ENCODE results near the gene OR56B4.
"Not testable (repeated sequence)": the region's sequence is repeated elsewhere in the genome, so short reads cannot be mapped to it uniquely, and the experiment has no call there.

OR56B4 gene

DNA sequence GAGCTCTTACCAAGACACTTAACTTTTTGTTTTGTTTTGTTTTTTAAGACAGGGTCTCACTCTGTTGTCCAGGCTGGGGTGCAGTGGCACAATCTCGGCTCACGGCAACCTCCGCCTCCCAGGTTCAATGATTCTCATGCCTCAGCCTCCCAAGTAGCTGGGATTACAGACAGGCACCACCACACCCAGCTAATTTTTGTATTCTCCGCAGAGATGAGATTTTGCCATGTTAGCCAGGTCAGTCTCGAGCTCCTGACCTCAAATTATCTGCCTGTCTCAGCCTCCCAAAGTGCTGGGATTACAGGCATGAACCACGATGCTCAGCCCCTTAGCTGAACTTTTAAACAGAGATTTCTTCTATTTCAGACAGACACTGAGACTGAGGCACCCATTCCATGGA is at the start of gene OR56B4:
TSS of gene OR56B4 (plus strand) at position 301 of the 400 bp plus-strand sequence. CDS start at position 396, 95 bp downstream.
- not testable (repeated sequence) for DNase-seq (ENCODE audit: low read depth)

DNA sequence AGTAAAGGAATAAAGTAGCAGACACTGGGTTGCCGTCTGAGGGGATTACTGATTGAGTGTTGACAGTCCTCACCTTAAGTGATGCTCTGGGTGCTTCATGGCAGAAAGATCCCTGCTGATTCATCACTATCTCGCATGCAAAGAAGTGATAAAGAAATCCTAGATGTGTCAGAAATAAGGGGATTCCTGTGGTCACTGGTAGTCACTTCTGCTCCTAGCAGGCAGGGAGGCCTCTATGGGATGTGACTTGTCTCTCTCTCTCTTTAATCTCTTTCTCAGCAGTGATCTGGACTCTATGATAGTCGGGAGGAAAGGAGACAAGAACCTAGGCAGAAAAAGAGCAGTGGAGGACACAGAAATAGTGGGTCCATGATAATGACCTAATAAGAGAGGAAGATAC is 46.0 kb upstream of the OR56B4 start:
- DNase-seq (ENCODE audit: low read depth): no peak

DNA sequence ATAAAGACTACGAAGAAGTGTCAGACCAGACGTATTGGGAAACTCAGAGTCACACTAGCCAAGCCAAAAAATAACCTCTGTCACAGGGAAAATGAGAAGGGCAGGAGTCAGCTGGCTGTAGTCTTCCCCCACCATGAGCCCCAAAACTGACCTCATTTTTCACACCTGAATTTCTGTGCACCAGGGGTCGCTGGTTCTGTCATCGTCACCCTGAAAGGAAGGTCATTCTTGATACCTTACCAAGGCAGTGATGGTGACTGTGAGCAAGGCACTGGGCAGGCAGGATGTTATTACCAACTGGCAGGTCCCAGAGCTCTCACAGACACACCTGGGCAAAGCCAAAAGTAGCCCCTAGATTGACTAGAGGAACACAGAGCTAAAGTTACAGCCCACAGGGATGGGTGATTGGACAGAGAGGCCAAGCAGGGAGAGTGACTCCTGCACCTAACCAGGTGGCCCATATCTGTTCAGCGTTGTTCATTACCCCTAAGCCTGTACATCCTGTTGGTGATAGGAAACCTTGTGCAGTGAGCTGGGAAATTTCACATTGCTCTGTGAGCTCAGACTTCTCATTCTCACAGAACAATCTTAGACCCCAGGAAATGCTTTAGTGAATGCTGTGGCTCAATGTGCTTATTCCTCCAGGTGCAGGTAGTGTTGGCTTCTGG is 44.7 kb upstream of the OR56B4 start:
- no peak for DNase-seq (ENCODE audit: low read depth)

- DNase-seq (ENCODE audit: low read depth): no peak
These were observed 40.0 kb upstream of the OR56B4 start for GRCh38 chr11:6067502-6067901.

GRCh38 chr11:6076443-6076842 is 31.0 kb upstream of the OR56B4 start:
- not testable (repeated sequence) for DNase-seq (ENCODE audit: low read depth)

- DNase-seq (ENCODE audit: low read depth): no peak
These were observed 29.8 kb upstream of the OR56B4 start for GRCh38 chr11:6077723-6078122.

DNA sequence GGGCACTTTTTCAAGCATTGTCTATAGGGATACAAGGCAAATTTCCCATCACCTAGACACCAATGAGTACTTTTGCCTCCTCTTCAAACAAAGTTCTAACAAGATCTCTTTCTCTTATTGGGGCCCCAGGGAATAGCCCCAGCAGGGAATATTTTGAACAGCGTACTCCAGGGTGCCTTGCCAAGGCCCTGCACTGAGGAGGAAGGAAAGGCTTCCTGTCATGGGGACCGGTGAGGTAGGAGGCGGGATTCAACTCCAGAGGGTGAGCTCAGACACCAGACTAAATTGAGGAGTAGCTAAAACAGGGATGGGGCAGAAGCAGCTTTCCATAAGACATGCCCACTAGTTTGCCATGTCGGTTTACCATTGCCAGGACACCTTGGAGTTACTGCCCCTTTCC is 28.0 kb upstream of the OR56B4 start:
- DNase-seq (ENCODE audit: low read depth): no peak

- no peak for DNase-seq (ENCODE audit: low read depth)
These were observed 24.4 kb upstream of the OR56B4 start for GRCh38 chr11:6083129-6083528.

DNA sequence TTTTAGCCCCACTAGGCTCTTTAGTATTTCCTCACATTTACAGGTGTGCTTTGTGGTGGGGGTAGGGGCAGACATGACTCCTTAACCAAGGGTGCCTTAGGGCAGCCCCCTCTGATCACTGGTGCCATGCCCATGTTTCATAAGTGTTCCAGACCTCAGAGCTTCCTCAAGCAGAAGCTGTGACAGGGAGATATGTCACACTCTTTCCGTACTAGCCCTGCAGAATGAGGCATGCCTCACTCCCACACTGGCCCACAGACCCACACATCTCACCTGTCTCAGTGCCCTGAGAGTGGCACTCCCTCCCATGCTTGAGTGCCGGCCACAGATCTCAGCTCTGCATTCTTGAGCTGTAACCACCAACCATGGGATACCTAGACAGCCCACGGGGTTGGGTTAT is 22.9 kb upstream of the OR56B4 start:
- no peak for DNase-seq (ENCODE audit: low read depth)

- no peak for DNase-seq (ENCODE audit: low read depth)
These were observed 13.3 kb upstream of the OR56B4 start for GRCh38 chr11:6094186-6094585.

DNA sequence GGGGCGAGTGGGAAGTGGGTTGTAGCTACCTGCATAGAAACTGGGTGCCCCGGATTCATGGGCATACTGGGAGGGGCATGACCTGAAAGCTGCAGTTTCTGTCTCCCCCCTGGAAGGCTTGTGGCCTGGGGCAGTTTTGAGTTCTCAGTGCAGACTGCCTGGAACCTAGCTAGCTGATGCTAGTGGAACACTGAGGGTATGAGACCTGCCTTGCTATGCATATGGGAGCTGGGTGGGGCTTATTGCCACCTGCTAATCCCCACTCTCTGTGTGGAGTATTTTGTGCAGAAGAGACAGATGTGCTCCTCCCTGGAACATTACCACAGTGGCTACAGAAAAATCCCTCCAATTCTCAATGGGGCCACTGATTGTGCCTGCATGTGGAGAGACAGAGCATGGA is 11.7 kb upstream of the OR56B4 start:
- DNase-seq (ENCODE audit: low read depth): no peak

- no peak for DNase-seq (ENCODE audit: low read depth)
These were observed 11.1 kb upstream of the OR56B4 start for GRCh38 chr11:6096417-6096816.

DNA sequence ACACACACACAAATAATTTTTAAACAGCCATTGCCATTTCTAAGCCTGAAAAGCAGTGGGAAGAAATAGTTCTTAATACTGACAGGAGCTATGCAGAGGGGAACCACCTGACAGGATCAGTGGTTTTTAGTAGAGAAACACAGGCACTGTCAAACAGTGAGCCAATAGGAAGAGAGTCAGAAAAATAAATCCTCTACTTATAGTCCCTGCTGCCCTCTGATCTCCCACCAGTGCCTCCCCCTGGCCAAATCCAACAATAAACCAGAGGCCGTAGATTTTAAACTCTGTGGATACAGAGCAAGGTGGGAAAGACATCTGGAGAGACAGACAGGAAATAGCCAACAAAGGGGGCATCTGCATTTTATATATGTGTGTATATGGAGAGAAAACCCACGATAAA is 7.9 kb upstream of the OR56B4 start:
- no peak for DNase-seq (ENCODE audit: low read depth)

- DNase-seq (ENCODE audit: low read depth): no peak
These were observed 2.5 kb downstream of the OR56B4 start for GRCh38 chr11:6110011-6110410.

- DNase-seq (ENCODE audit: low read depth): no peak
These were observed 4.2 kb downstream of the OR56B4 start for GRCh38 chr11:6111673-6112072.

DNA sequence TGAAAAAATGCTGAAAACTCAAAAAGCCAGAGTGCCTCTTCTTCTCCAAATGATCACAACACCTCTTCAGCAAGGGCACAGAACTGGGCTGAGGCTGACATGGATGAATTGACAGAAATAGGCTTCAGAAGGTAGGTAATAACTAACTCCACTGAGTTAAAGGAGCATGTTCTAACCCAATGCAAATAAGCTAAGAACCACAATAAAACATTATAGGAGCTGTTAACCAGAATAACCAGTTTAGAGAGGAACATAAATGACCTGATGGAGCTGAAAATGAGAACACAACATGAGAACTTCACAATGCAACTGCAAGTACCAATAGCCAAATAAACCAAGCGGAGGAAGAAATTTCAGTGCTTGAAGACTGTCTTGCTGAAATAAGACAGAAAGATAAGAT is 9.2 kb downstream of the OR56B4 start:
- DNase-seq (ENCODE audit: low read depth): no peak

DNA sequence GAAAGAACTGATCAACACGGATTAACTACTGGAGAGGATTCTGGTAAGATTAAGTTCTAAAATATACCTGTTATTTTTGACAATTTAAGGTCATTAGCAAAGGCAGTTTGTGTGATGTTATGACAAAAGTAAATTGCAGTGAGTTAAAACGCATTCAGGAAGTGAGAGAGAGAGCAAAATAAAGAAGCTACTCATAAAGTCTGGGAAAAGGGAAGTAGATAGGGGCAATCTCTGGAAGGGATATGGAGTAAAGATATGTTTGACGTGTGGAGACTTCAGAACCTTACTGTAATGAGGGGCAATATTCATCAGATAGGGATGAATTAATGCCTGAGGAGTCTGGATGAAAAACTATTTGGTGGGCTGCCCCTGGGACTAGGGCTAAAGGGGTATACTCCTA is 16.8 kb downstream of the OR56B4 start:
- no peak for DNase-seq (ENCODE audit: low read depth)

- DNase-seq (ENCODE audit: low read depth): no peak
These were observed 20.4 kb downstream of the OR56B4 start for GRCh38 chr11:6127881-6128280.

DNA sequence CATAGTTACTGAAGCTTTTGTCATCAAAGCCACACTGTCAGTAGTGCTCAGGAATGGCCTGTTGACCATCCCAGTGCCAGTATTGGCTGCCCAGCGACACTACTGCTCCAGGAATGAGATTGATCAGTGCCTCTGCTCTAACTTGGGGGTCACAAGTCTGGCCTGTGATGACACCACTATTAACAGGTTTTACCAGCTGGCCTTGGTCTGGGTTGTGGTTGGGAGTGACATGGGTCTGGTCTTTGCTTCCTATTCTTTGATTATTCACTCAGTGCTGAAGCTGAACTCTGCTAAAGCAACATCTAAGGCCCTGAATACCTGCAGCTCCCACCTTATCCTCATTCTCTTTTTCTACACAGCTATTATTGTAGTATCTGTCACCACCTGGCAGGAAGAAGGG is 21.5 kb downstream of the OR56B4 start:
- no peak for DNase-seq (ENCODE audit: low read depth)

DNA sequence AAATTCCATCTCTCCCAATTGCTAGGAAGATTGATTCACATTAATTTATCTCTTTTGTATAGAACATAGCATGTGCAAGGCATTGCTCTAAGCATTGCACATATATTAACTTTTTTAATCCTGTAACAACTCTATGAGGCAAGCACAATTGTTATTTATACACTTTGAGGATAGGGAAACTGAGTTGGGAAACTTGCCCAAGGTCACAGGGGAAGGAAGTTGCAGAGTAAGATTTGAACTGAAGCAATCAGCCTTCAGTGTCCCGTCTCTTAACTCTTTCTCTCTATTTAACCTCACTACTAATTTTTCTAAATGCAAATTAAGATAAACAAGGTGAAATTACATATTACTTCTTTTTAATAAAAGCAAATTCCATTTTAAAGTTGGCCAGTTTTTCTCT is 22.2 kb downstream of the OR56B4 start:
- no peak for DNase-seq (ENCODE audit: low read depth)

DNA sequence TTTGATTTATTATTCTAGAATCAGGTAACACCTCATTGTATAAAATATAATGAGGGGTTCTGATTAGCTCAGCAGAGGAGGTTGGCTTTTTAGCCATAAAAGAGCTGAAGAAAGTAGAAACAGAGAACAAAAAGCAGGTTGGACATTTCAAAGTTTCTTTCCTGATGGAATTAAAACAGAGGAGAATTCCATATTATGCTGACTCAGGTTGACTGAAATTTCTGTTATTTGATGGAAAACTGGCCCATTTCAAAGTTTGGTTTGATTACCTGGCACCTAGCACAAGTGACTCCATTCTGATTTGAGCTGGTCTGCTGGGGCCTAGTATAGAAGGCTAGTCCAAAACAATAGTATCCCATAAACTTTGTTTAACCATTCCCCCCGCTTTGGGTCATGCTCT is 24.9 kb downstream of the OR56B4 start:
- no peak for DNase-seq (ENCODE audit: low read depth)

DNA sequence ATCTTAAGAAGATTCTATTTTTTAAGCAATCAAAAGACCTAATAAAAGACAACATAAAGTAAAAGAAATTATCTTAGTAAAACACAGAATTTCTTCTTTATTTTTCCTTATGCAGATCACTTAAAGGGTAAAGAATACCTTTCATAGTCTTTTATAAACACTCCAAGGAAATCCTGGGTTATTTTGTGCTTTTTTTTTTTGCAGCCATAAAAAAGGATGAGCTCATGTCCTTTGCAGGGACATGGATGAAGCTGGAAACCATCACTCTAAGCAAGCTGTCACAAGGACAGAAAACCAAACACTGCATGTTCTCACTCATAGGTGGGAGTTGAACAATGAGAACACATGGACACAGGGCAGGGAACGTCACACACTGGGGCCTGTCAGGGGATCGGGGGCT is 28.5 kb downstream of the OR56B4 start:
- not testable (repeated sequence) for DNase-seq (ENCODE audit: low read depth)

DNA sequence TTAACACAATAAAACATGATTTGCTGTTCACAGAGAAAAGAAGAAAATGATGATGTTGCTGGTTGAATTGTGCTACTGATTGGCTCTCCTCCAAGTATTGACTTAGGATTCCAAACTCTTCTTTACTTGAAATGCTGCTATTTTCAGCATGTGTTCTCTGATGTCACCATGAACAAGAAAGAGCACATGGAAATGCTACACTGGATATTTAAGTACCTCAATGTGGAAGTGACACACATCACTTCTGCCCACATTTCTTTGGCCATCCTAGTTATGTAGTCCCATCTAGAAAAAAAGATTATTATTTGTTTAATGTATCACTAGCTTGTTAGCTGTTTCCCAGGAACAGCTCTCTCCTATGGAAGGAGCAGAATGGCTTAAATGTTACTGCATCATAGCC is 35.5 kb downstream of the OR56B4 start:
- DNase-seq (ENCODE audit: low read depth): no peak

GRCh38 chr11:6143737-6144136 is 36.3 kb downstream of the OR56B4 start:
- not testable (repeated sequence) for DNase-seq (ENCODE audit: low read depth)

DNA sequence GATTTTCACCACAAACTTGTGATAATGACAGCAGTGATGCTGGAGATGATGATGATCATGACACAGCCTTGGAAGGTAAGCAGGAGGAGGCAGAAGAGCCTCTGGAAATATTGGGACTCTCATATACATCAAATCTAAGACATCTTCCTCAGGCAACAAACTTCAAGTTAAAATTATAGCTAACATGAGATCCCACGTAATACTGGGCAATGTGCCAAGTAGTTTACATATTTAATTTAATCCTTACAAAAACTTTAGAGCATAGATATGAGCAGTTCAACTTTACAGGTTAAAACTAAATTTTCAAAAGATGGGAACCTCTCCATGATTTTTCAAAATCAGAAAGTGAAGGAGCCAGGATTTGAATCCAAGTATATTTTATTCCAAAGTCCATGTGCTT is 43.6 kb downstream of the OR56B4 start:
- no peak for DNase-seq (ENCODE audit: low read depth)
